ENCODE measurements around the gene DCAF8. TPM values are rescaled to one million over a fixed set of nuclear protein-coding genes. Genes with fewer than 3 reads are reported as not detected.

Gene DCAF8
- total RNA-seq, 2 donors from 2014 or later, result 86.3 to 115 TPM

GRCh38 chr1:160228431-160228830 is 33.9 kb downstream of the DCAF8 start:
- DNase-seq (ENCODE audit: low spot score) (no peak), ATAC-seq (no peak)
- Mint-ChIP-seq H3K4me3 (no peak overlapping the region), H3K9me3 (no peaks in the 10 kb centered on the region), H3K36me3 (peaks cover 6% of the 10 kb centered on the region), H3K27me3 (no peaks in the 10 kb centered on the region), H3K27ac (no peak overlapping the region), H3K4me1 (ENCODE audit: low read depth in 2 of 2) (no peaks in the 10 kb centered on the region)

GRCh38 chr1:160227561-160227960 is 34.8 kb downstream of the DCAF8 start:
- no peaks in the 10 kb centered on the region for H3K27me3 Mint-ChIP-seq
- H3K36me3 Mint-ChIP-seq, result peaks cover 6% of the 10 kb centered on the region
- ATAC-seq (no peak), DNase-seq (ENCODE audit: low spot score) (no peak)
- no peak overlapping the region for H3K4me3 Mint-ChIP-seq
- no peaks in the 10 kb centered on the region for H3K9me3 Mint-ChIP-seq
- no peaks in the 10 kb centered on the region for H3K4me1 Mint-ChIP-seq (ENCODE audit: low read depth in 2 of 2)
- no peak overlapping the region for H3K27ac Mint-ChIP-seq

GRCh38 chr1:160227034-160227433 is 35.3 kb downstream of the DCAF8 start:
- Mint-ChIP-seq H3K27ac (no peak overlapping the region), H3K36me3 (peaks cover 6% of the 10 kb centered on the region), H3K27me3 (no peaks in the 10 kb centered on the region), H3K4me1 (ENCODE audit: low read depth in 2 of 2) (no peaks in the 10 kb centered on the region), H3K9me3 (no peaks in the 10 kb centered on the region), H3K4me3 (no peak overlapping the region)
- DNase-seq (ENCODE audit: low spot score), result no peak
- ATAC-seq, result no peak

GRCh38 chr1:160226623-160227022 is 35.7 kb downstream of the DCAF8 start:
- ATAC-seq, result no peak
- Mint-ChIP-seq H3K9me3 (no peaks in the 10 kb centered on the region), H3K4me1 (ENCODE audit: low read depth in 2 of 2) (no peaks in the 10 kb centered on the region), H3K36me3 (peaks cover 6% of the 10 kb centered on the region), H3K27ac (no peak overlapping the region), H3K27me3 (no peaks in the 10 kb centered on the region), H3K4me3 (no peak overlapping the region)
- DNase-seq (ENCODE audit: low spot score), result no peak

- Mint-ChIP-seq H3K4me3 (no peak overlapping the region), H3K27ac (no peak overlapping the region), H3K4me1 (ENCODE audit: low read depth in 2 of 2) (no peaks in the 10 kb centered on the region), H3K36me3 (peaks cover 5% of the 10 kb centered on the region), H3K27me3 (no peaks in the 10 kb centered on the region), H3K9me3 (no peaks in the 10 kb centered on the region)
- ATAC-seq (no peak), DNase-seq (ENCODE audit: low spot score) (no peak)
Observed at GRCh38 chr1:160225345-160225744, 37.0 kb downstream of the DCAF8 start.

GRCh38 chr1:160224606-160225005 is 37.7 kb downstream of the DCAF8 start:
- no peak overlapping the region for H3K4me3 Mint-ChIP-seq
- no peaks in the 10 kb centered on the region for H3K27me3 Mint-ChIP-seq
- no peaks in the 10 kb centered on the region for H3K9me3 Mint-ChIP-seq
- no peak overlapping the region for H3K27ac Mint-ChIP-seq
- no peaks in the 10 kb centered on the region for H3K36me3 Mint-ChIP-seq
- DNase-seq (ENCODE audit: low spot score) (no peak), ATAC-seq (no peak)
- no peaks in the 10 kb centered on the region for H3K4me1 Mint-ChIP-seq (ENCODE audit: low read depth in 2 of 2)

GRCh38 chr1:160222546-160222945 is 39.8 kb downstream of the DCAF8 start:
- no peak overlapping the region for H3K4me3 Mint-ChIP-seq
- ATAC-seq (no peak), DNase-seq (ENCODE audit: low spot score) (no peak)
- H3K27ac Mint-ChIP-seq, result no peak overlapping the region
- H3K9me3 Mint-ChIP-seq, result no peaks in the 10 kb centered on the region
- H3K27me3 Mint-ChIP-seq, result no peaks in the 10 kb centered on the region
- H3K36me3 Mint-ChIP-seq, result no peaks in the 10 kb centered on the region
- H3K4me1 Mint-ChIP-seq (ENCODE audit: low read depth in 2 of 2), result no peaks in the 10 kb centered on the region

- no peak for ATAC-seq
- Mint-ChIP-seq H3K36me3 (no peaks in the 10 kb centered on the region), H3K27me3 (no peaks in the 10 kb centered on the region)
Observed at GRCh38 chr1:160221089-160221488, 41.3 kb downstream of the DCAF8 start.

GRCh38 chr1:160220301-160220700 is 42.0 kb downstream of the DCAF8 start:
- H3K36me3 Mint-ChIP-seq, result peaks cover 6% of the 10 kb centered on the region
- ATAC-seq (no peak), DNase-seq (ENCODE audit: low spot score) (no peak)
- H3K4me1 Mint-ChIP-seq (ENCODE audit: low read depth in 2 of 2), result peaks cover 0 to 2% of the 10 kb centered on the region in 2 donors
- H3K27me3 Mint-ChIP-seq, result no peaks in the 10 kb centered on the region
- no peaks in the 10 kb centered on the region for H3K9me3 Mint-ChIP-seq
- H3K27ac Mint-ChIP-seq, result no peak overlapping the region
- no peak overlapping the region for H3K4me3 Mint-ChIP-seq

More at GRCh38 chr1:160221089-160221488, 41.3 kb downstream of the DCAF8 start:
- Mint-ChIP-seq H3K9me3 (no peaks in the 10 kb centered on the region), H3K27ac (no peak overlapping the region), H3K4me1 (ENCODE audit: low read depth in 2 of 2) (peaks cover 0 to 2% of the 10 kb centered on the region in 2 donors), H3K4me3 (no peak overlapping the region)
- DNase-seq (ENCODE audit: low spot score), result no peak

GRCh38 chr1:160219062-160219929 is 43.1 kb downstream of the DCAF8 start:
- no peak for DNase-seq (ENCODE audit: low spot score)
- no peak overlapping the region for H3K27ac Mint-ChIP-seq
- peaks cover 0 to 2% of the 10 kb centered on the region in 2 donors for H3K4me1 Mint-ChIP-seq (ENCODE audit: low read depth in 2 of 2)
- no peak for ATAC-seq
- peaks cover 10% of the 10 kb centered on the region for H3K36me3 Mint-ChIP-seq
- H3K4me3 Mint-ChIP-seq, result no peak overlapping the region
- no peaks in the 10 kb centered on the region for H3K27me3 Mint-ChIP-seq
- H3K9me3 Mint-ChIP-seq, result no peaks in the 10 kb centered on the region

- H3K9me3 Mint-ChIP-seq, result no peaks in the 10 kb centered on the region
- peaks cover 0 to 2% of the 10 kb centered on the region in 2 donors for H3K4me1 Mint-ChIP-seq (ENCODE audit: low read depth in 2 of 2)
- DNase-seq (ENCODE audit: low spot score) (no peak), ATAC-seq (no peak)
- no peak overlapping the region for H3K27ac Mint-ChIP-seq
- H3K27me3 Mint-ChIP-seq, result no peaks in the 10 kb centered on the region
- H3K4me3 Mint-ChIP-seq, result no peak overlapping the region
- peaks cover 18% of the 10 kb centered on the region for H3K36me3 Mint-ChIP-seq
Observed at GRCh38 chr1:160217481-160218051, 44.8 kb downstream of the DCAF8 start.

GRCh38 chr1:160216301-160216700 is 46.0 kb downstream of the DCAF8 start:
- Mint-ChIP-seq H3K4me3 (no peak overlapping the region), H3K4me1 (ENCODE audit: low read depth in 2 of 2) (peaks cover 0 to 8% of the 10 kb centered on the region in 2 donors), H3K9me3 (no peaks in the 10 kb centered on the region), H3K27me3 (no peaks in the 10 kb centered on the region), H3K27ac (peak overlapping the region in 1 of 2 donors; percentile 20), H3K36me3 (peaks cover 18% of the 10 kb centered on the region)
- ATAC-seq (no peak), DNase-seq (ENCODE audit: low spot score) (no peak)

GRCh38 chr1:160214481-160215140 is 47.7 kb downstream of the DCAF8 start:
- ATAC-seq, result no peak
- H3K4me3 Mint-ChIP-seq, result no peak overlapping the region
- peaks cover 18% of the 10 kb centered on the region for H3K36me3 Mint-ChIP-seq
- H3K9me3 Mint-ChIP-seq, result no peaks in the 10 kb centered on the region
- peak overlapping the region in 1 of 2 donors; percentile 27 for H3K27ac Mint-ChIP-seq
- no peak for DNase-seq (ENCODE audit: low spot score)
- no peaks in the 10 kb centered on the region for H3K27me3 Mint-ChIP-seq
- H3K4me1 Mint-ChIP-seq (ENCODE audit: low read depth in 2 of 2), result peaks cover under 1 to 10% of the 10 kb centered on the region in 2 donors
